COR-L47 (cell line): ENCODE measurements around the gene EFCAB6.
A peak's percentile ranks its signal among the peaks of the same experiment; 100 is the strongest.

Experiments used
- DNase-seq: peaks from one replicate; lab custom pipeline; 2025; lab: John Stamatoyannopoulos, UW

The EFCAB6 gene

GRCh38 chr22:43846966-43847365 is 34.9 kb upstream of the EFCAB6 start:
- no peak for DNase-seq

- DNase-seq, result no peak
Measured at GRCh38 chr22:43845981-43846380, 33.9 kb upstream of the EFCAB6 start.

- DNase-seq, result no peak
Measured at GRCh38 chr22:43844560-43845545, 32.7 kb upstream of the EFCAB6 start.

GRCh38 chr22:43843783-43844530 is 31.9 kb upstream of the EFCAB6 start:
- no peak for DNase-seq

GRCh38 chr22:43841742-43842141 is 29.6 kb upstream of the EFCAB6 start:
- no peak for DNase-seq

- DNase-seq, result no peak
Measured at GRCh38 chr22:43840851-43841250, 28.7 kb upstream of the EFCAB6 start.

GRCh38 chr22:43840431-43840830 is 28.3 kb upstream of the EFCAB6 start:
- DNase-seq, result no peak

- no peak for DNase-seq
Measured at GRCh38 chr22:43839781-43840180, 27.7 kb upstream of the EFCAB6 start.

- DNase-seq, result no peak
Measured at GRCh38 chr22:43838571-43839307, 26.6 kb upstream of the EFCAB6 start.

GRCh38 chr22:43838161-43838560 is 26.1 kb upstream of the EFCAB6 start:
- no peak for DNase-seq

GRCh38 chr22:43837666-43838065 is 25.6 kb upstream of the EFCAB6 start:
- no peak for DNase-seq

- no peak for DNase-seq
Measured at GRCh38 chr22:43835736-43836135, 23.6 kb upstream of the EFCAB6 start.

GRCh38 chr22:43835166-43835565 is 23.1 kb upstream of the EFCAB6 start:
- no peak for DNase-seq

GRCh38 chr22:43833286-43834240 is 21.5 kb upstream of the EFCAB6 start:
- no peak for DNase-seq

GRCh38 chr22:43832393-43833265 is 20.5 kb upstream of the EFCAB6 start:
- no peak for DNase-seq

GRCh38 chr22:43831561-43832392 is 19.7 kb upstream of the EFCAB6 start:
- DNase-seq, result no peak

GRCh38 chr22:43830931-43831560 is 18.9 kb upstream of the EFCAB6 start:
- no peak for DNase-seq

GRCh38 chr22:43829904-43830851 is 18.1 kb upstream of the EFCAB6 start:
- peak; percentile 2 for DNase-seq
